OCI-LY7 (cell line): ENCODE results near the gene RSKR. TPM values are rescaled to one million over a fixed set of nuclear protein-coding genes. Genes with fewer than 3 reads are reported as not detected.

Experiments used
- BruUV-seq: library from RNA; stranded (reverse); fragments of 400-500 nt; replicated peaks from 2 replicates; lab custom pipeline; 2021; lab: Mats Ljungman, UMichigan
- CTCF ChIA-PET: fragments of 300-600 bp; sonication (Branson Sonifier 250); formaldehyde crosslinking; loops from one replicate; lab custom pipeline; 2022; ENCODE audit warnings: antibody characterized with exemption; ENCODE audit not compliant: unreplicated experiment; lab: Charles Lee
- POLR2A ChIA-PET: fragments of 300-600 bp; sonication (Branson Sonifier 250); formaldehyde crosslinking; loops from one replicate; lab custom pipeline; 2022; ENCODE audit warnings: antibody characterized with exemption; lab: Charles Lee
- DNase-seq: peaks from one replicate; pipeline ENCODE4 v3.0.0-alpha.2; 2015; ENCODE audit warnings: low spot score
- H2AFZ ChIP-seq: fragments of 200-600 bp; sonication (generic), shearing (Covaris generic); 2 replicates; pipeline ENCODE4 v1.6.1; 2014; ENCODE audit warnings: mild to moderate bottlenecking, antibody characterized with exemption, low read length, moderate library complexity
- H3K27ac ChIP-seq: fragments of 200-600 bp; sonication (generic); 2 replicates; pipeline ENCODE4 v1.5.1; 2014; ENCODE audit warnings: mixed run types, low read depth, mild to moderate bottlenecking, moderate library complexity, low read length, inconsistent platforms; ENCODE audit not compliant: poor library complexity, severe bottlenecking
- H3K36me3 ChIP-seq: fragments of 200-600 bp; sonication (generic); 2 replicates; pipeline ENCODE4 v1.6.1; 2014; ENCODE audit warnings: mild to moderate bottlenecking, antibody characterized with exemption, low read length, moderate library complexity, mixed read lengths; ENCODE audit not compliant: insufficient read depth
- H3K4me1 ChIP-seq: fragments of 200-600 bp; sonication (generic); 2 replicates; pipeline ENCODE4 v1.5.1; 2014; ENCODE audit warnings: mild to moderate bottlenecking, low read length; ENCODE audit not compliant: insufficient read depth, poor library complexity, severe bottlenecking
- H3K4me2 ChIP-seq: fragments of 200-600 bp; sonication (generic); 2 replicates; pipeline ENCODE4 v1.6.1; 2014; ENCODE audit warnings: mild to moderate bottlenecking, low read length
- H3K4me3 ChIP-seq: fragments of 200-600 bp; sonication (generic); 2 replicates; pipeline ENCODE4 v1.5.1; 2014; ENCODE audit warnings: mild to moderate bottlenecking, low read depth, low read length; ENCODE audit not compliant: poor library complexity, severe bottlenecking
- H3K79me2 ChIP-seq: fragments of 200-600 bp; sonication (generic); 2 replicates; pipeline ENCODE4 v1.6.1; 2016; ENCODE audit warnings: low read depth, mild to moderate bottlenecking, low read length, moderate library complexity, mixed read lengths; ENCODE audit not compliant: insufficient read depth
- H3K9me2 ChIP-seq: fragments of 200-600 bp; sonication (generic); 2 replicates; pipeline ENCODE4 v1.6.1; 2016; ENCODE audit warnings: mild to moderate bottlenecking, low read length, mixed read lengths; ENCODE audit not compliant: insufficient read depth
- H3K9me3 ChIP-seq: fragments of 200-600 bp; sonication (generic); 2 replicates; pipeline ENCODE4 v1.6.1; 2014; ENCODE audit warnings: mild to moderate bottlenecking, mixed run types, low read length, mixed read lengths
- H4K20me1 ChIP-seq: fragments of 200-600 bp; sonication (generic); 2 replicates; pipeline ENCODE4 v1.6.1; 2014; ENCODE audit warnings: mild to moderate bottlenecking, antibody characterized with exemption, low read length, moderate library complexity, mixed read lengths; ENCODE audit not compliant: insufficient read depth
- EZH2phosphoT487 ChIP-seq: fragments of 200-600 bp; sonication (generic); IDR thresholded peaks from 2 replicates; pipeline ENCODE4 v1.6.1; 2018; ENCODE audit warnings: low read depth, borderline replicate concordance, mild to moderate bottlenecking, mixed run types, antibody characterized with exemption, low read length, moderate library complexity, mixed read lengths
- intact Hi-C: fragments of 100-400 bp; cut with micrococcal nuclease; formaldehyde crosslinking; loops from one replicate; pipeline ENCODE4 v1.10.0; 2022; ENCODE audit not compliant: unreplicated experiment
- total RNA-seq, 2 experiments: library from RNA; depleted of rRNA in 1 of 2; stranded (reverse); fragments of >200 nt in 1 of 2; shearing (Covaris generic) in 1 of 2; gene quantifications; 2 replicates each; pipeline ENCODE4 v1.2.3, GENCODE V29; 2014 to 2022
- TF ChIP-seq, protein P1 (sequence below): fragments of 200-600 bp; sonication (generic); conservative IDR thresholded peaks from 2 replicates; pipeline ENCODE4 v1.5.1; 2014; ENCODE audit warnings: mild to moderate bottlenecking, antibody characterized with exemption, low read length, moderate library complexity, mixed read lengths

The RSKR gene
- total RNA-seq, 2 experiments from 2014 or later, result 30.4 to 59.6 TPM

DNA sequence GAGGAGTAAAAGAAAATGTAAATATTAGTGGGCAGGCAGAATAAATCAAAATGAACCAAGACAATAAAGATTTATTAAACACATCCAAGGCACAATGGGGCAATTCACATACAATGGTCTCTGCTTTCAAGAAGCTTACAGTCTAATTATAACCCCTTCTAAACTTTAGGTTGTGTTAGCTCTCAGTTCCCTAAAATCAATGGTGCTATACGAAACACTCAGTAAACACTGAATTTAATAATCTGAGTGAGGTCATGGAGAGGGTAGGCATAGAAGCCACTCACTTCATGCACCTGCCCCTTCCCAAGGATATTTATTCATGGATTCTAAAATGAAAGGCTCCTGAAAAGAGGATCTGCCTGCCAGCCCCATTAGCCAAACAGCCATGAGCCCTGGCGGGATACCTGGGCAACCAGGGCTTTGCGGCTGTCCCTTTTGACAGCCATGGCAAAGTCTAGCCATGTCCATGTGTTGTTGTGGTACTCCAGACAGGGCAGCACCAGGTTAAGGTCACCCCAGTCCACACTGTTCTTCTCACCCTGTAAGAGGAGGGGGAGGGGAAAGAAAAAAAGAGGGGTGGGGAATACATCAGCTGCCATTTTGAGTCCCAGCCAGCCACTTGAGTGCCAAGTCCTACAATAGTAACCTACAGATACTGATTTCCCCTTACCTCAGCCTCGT is 1.4 kb upstream of the RSKR start:
- H3K27ac ChIP-seq, result no peak overlapping the region
- CTCF ChIA-PET, result interaction anchor here (0.6 kb wide), 1 partner anchor 122 kb away, joined by 3 read pairs; no protein-coding TSS in a partner anchor
- no peaks in the 10 kb centered on the region for H4K20me1 ChIP-seq
- POLR2A ChIA-PET, result no interaction called here
- H2AFZ ChIP-seq, result no peak overlapping the region
- no peak overlapping the region for H3K4me3 ChIP-seq
- no peaks in the 10 kb centered on the region for H3K9me2 ChIP-seq
- H3K79me2 ChIP-seq, result no peaks in the 10 kb centered on the region
- no peaks in the 10 kb centered on the region for H3K9me3 ChIP-seq
- no TSS peak for BruUV-seq
- no peak for TF ChIP-seq EZH2phosphoT487
- TF ChIP-seq, protein P1, sequence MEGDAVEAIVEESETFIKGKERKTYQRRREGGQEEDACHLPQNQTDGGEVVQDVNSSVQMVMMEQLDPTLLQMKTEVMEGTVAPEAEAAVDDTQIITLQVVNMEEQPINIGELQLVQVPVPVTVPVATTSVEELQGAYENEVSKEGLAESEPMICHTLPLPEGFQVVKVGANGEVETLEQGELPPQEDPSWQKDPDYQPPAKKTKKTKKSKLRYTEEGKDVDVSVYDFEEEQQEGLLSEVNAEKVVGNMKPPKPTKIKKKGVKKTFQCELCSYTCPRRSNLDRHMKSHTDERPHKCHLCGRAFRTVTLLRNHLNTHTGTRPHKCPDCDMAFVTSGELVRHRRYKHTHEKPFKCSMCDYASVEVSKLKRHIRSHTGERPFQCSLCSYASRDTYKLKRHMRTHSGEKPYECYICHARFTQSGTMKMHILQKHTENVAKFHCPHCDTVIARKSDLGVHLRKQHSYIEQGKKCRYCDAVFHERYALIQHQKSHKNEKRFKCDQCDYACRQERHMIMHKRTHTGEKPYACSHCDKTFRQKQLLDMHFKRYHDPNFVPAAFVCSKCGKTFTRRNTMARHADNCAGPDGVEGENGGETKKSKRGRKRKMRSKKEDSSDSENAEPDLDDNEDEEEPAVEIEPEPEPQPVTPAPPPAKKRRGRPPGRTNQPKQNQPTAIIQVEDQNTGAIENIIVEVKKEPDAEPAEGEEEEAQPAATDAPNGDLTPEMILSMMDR, result no peak
- peaks cover 23% of the 10 kb centered on the region for H3K4me1 ChIP-seq
- DNase-seq, result peak; percentile 17
- intact Hi-C loops, result no loop called here
- no peak overlapping the region for H3K4me2 ChIP-seq
- peaks cover 99% of the 10 kb centered on the region for H3K36me3 ChIP-seq

DNA sequence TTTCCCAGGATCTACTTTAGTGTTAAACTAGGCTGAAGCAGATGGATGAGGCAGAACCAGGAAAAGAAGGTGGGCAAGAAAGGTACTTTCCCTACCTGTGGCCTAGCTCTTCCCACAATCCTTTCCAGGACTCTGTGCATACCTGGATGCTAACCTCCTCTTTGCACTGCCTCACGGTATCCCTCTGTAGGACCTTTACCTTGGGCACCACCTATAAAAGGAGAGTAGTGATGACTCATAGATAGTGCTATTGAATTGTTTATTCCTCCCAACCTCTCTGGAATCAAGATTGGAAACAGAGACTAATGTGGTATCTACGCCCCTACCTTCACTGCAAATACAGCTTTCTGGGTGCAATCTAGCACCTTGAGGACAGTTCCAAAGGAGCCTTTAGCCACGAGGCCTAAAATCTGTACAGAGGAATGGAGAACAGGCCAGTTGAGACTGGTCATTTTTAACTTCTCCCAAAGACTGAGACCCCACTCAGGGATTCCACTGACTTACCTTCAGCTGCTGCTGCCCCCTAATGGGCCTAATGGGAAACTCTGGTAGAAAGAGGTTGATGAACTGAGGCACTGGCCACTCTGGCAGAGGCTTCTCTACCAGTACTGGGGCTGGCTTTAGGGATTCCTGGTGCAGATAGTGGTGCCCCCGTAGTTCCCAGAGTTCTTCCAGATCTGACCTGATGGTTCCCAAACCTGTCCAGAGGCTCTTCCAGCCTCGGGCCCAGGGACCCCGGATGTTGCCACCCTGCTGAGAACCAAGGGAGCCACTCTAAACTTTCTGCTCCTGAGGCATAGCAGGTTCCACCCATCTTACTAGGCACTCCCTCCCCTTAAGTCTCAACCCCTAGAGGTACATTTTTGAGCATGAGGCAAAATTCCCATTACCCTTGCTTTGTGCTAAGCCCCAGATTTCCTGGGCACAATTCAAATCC is 781 bp downstream of the RSKR start:
- ChIA-PET CTCF (no interaction called here), POLR2A (no interaction called here)
- no TSS peak for BruUV-seq
- Histone ChIP-seq H3K36me3 (peaks cover 97% of the 10 kb centered on the region), H3K9me2 (no peaks in the 10 kb centered on the region), H3K4me3 (no peak overlapping the region), H2AFZ (no peak overlapping the region), H3K27ac (peak overlapping the region; percentile 31), H3K4me2 (no peak overlapping the region), H3K79me2 (no peaks in the 10 kb centered on the region), H4K20me1 (no peaks in the 10 kb centered on the region), H3K4me1 (peaks cover 23% of the 10 kb centered on the region), H3K9me3 (no peaks in the 10 kb centered on the region)
- intact Hi-C loops, result loop anchor here (1.0 to 5.0 kb wide), 2 partner anchors 61 to 119 kb away; partner anchors contain the start of gene UNC119
- TF ChIP-seq, protein P1, result peak; percentile 83
- no peak for TF ChIP-seq EZH2phosphoT487
- peak; percentile 55 for DNase-seq
